T-helper 2 cell treated with Interferon-gamma antibody and Interleukin-4, amounts not matched to agents 5 μg/mL and 100 μg/mL, for 36 hours (primary cell): Measurements from ENCODE around the gene SLC19A1.

ENCODE experiments used
- DNase-seq: peaks from one replicate; pipeline ENCODE4 v3.0.0; 2021; ENCODE audit warnings: low spot score
- H3K27ac Mint-ChIP-seq: one replicate; pipeline ENCODE4 v1.8.0; 2021; ENCODE audit warnings: mild to moderate bottlenecking, mixed read lengths
- H3K27me3 Mint-ChIP-seq: one replicate; pipeline ENCODE4 v1.8.0; 2021; ENCODE audit warnings: low read depth, mixed read lengths
- H3K36me3 Mint-ChIP-seq: one replicate; pipeline ENCODE4 v1.8.0; 2021; ENCODE audit warnings: low read depth, mixed read lengths
- H3K4me1 Mint-ChIP-seq: one replicate; pipeline ENCODE4 v1.8.0; 2021; ENCODE audit warnings: low read depth, mixed read lengths
- H3K4me3 Mint-ChIP-seq: one replicate; pipeline ENCODE4 v1.8.0; 2022; ENCODE audit warnings: mild to moderate bottlenecking, moderate library complexity, mixed read lengths
- H3K9me3 Mint-ChIP-seq: one replicate; pipeline ENCODE4 v1.8.0; 2021; ENCODE audit warnings: mixed read lengths

The SLC19A1 gene

DNA sequence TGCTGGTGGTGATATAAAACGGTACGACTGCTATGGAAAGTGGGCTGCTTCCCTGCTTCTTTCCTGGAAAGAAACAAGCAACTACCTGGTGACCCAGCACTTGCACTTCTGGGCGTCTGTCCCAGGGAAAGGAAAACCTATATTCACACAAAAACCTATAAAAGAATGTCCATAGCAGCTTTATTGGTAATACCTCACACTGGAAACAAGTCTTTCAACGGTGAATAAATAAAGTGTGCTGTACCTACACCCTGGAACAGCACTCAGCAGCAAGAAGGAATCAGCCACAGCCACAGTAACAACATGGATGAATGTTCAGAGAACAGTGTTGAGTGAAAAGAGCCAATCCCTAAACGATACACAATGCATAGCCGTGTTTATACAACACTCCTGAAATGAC, 19.9 kb downstream of the SLC19A1 start:
- no peak for DNase-seq
- Mint-ChIP-seq H3K27me3 (no peaks in the 10 kb centered on the region), H3K9me3 (peaks cover 51% of the 10 kb centered on the region), H3K36me3 (peaks cover 73% of the 10 kb centered on the region), H3K27ac (no peak overlapping the region), H3K4me1 (peaks cover 13% of the 10 kb centered on the region), H3K4me3 (no peak overlapping the region)

DNA sequence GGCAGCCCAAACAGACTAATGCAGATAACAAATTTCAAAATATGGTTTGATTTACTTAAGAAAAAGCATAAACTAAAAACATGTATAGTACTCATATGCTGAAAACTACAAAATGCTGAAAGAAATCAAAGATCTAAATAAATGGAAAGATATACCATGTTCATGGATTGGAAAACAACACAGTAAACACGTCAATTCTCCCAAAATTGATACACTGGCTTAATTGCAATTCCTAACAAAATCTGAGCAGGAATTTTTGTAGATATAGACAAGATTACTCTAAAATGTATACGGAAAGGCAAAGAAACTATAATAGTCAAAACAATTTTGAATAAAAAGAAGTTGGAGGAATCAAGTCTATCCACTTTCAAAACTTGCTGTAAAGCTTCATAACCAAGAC, 21.0 kb downstream of the SLC19A1 start:
- peaks cover 68% of the 10 kb centered on the region for H3K36me3 Mint-ChIP-seq
- H3K4me1 Mint-ChIP-seq: peaks cover 15% of the 10 kb centered on the region

DNA sequence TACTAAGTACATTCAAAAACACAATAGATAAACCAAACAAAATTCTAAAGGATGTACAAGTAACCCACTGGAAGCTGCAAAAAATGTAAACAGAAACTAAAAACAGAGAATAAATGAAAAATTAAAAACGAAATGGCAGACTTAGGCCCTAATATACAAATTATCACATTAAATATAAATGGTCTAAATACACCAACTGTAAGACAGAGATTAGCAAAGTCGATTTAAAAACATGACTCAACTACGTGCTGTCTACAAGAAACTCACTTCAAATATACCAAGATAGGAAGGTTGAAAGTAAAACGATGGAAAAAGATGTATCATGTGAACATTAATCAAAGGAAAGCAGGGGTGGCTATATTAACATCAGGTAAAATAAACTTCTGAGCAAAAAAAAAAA, 23.1 kb downstream of the SLC19A1 start:
- Mint-ChIP-seq H3K36me3 (peaks cover 65% of the 10 kb centered on the region), H3K27ac (no peak overlapping the region)

More for the DNA sequence above, 21.0 kb downstream of the SLC19A1 start:
- Mint-ChIP-seq H3K27ac (no peak overlapping the region), H3K4me3 (no peak overlapping the region), H3K9me3 (peaks cover 51% of the 10 kb centered on the region), H3K27me3 (no peaks in the 10 kb centered on the region)
- no peak for DNase-seq

DNA sequence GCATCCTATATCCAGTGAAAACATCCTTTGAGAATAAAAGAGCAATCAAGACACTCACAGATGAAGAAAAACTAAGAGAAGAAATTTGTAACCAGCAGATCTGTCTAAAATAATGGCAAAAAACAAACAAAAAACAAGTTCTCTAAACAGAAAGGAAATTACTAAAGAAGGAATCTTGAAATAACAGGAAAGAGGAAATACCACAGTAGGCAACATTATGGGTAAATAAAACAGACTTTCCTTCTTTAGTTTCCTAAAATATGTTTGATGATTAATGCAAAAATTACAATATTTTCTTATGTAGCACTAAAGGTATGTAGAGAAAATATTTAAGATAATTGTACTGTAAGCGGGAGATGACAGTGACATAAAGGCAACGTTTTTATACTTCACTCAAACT, 23.5 kb downstream of the SLC19A1 start:
- DNase-seq: no peak
- peaks cover 51% of the 10 kb centered on the region for H3K9me3 Mint-ChIP-seq
- peaks cover 15% of the 10 kb centered on the region for H3K4me1 Mint-ChIP-seq
- H3K27me3 Mint-ChIP-seq: no peaks in the 10 kb centered on the region
- peak overlapping the region; percentile 24 for H3K27ac Mint-ChIP-seq
- peaks cover 67% of the 10 kb centered on the region for H3K36me3 Mint-ChIP-seq
- H3K4me3 Mint-ChIP-seq: no peak overlapping the region

More for the DNA sequence above, 23.1 kb downstream of the SLC19A1 start:
- peaks cover 51% of the 10 kb centered on the region for H3K9me3 Mint-ChIP-seq
- no peak for DNase-seq
- peaks cover 15% of the 10 kb centered on the region for H3K4me1 Mint-ChIP-seq
- no peak overlapping the region for H3K4me3 Mint-ChIP-seq
- H3K27me3 Mint-ChIP-seq: no peaks in the 10 kb centered on the region

DNA sequence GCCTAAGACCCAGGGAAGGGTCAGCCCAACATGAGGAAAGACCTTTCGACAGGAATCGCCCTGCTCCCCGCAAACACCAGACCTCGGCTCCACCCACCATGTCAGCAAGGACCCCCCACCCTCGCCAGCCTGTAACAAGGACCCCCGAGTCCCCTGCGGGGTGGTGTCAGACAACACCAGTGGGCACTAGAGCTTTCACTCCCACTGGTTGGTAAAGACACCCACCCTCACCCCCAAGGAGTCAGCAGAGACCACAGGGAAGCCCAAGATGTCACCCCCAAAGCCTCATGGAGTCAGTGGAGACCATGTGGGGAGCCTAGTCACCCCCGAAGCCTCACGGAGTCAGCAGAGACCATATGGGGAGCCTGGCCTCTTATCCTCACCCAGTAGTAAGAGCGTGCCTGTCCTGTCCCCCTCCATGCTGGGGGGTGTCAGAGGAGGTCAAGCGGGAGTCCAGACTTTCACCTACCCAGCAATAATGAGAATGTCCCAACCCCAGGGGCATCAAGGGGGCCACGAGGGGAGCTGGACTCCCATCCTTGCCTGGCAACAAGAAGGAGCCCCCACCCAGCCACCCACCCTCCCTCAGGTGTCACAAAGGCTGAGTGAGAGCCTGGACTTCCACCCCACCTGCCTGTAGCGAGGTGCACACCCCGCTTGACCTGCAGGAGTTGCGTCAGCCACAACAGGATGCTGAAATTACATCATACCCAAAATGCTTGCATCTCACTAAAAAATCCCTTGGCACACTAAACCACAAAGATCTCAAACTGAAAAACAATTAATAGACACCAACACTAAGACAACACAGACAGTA, 24.8 kb downstream of the SLC19A1 start:
- Mint-ChIP-seq H3K27me3 (no peaks in the 10 kb centered on the region), H3K4me1 (peaks cover 15% of the 10 kb centered on the region), H3K36me3 (peaks cover 57% of the 10 kb centered on the region), H3K9me3 (peaks cover 48% of the 10 kb centered on the region), H3K4me3 (peak overlapping the region; percentile 51), H3K27ac (peak overlapping the region; percentile 72)
- DNase-seq: no peak

DNA sequence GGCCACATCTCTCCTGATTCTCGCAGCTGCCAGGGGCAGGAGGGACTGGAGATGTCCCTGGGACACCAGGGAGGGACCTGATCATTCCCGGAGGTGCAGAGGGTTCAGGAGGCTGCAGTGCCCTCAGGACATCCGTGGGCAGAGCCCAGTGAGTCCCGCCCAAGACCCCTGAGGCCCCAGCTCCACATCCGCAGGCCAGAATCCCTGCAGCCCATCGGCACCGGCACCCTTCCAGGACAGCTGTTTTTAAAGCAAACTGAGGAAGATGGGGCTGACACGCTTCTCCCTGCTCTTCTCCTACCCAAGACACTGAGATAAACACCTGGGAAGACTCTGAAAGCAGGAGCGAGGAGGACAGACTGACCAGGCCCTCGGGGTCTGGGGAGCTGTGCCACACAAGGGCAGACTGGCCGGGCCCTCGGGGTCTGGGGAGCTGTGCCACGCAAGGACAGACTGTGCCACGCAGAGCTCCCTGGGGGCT, 25.5 kb downstream of the SLC19A1 start:
- Mint-ChIP-seq H3K9me3 (peaks cover 41% of the 10 kb centered on the region), H3K27me3 (no peaks in the 10 kb centered on the region), H3K4me3 (no peak overlapping the region), H3K36me3 (peaks cover 50% of the 10 kb centered on the region), H3K27ac (no peak overlapping the region), H3K4me1 (peaks cover 15% of the 10 kb centered on the region)
- no peak for DNase-seq

DNA sequence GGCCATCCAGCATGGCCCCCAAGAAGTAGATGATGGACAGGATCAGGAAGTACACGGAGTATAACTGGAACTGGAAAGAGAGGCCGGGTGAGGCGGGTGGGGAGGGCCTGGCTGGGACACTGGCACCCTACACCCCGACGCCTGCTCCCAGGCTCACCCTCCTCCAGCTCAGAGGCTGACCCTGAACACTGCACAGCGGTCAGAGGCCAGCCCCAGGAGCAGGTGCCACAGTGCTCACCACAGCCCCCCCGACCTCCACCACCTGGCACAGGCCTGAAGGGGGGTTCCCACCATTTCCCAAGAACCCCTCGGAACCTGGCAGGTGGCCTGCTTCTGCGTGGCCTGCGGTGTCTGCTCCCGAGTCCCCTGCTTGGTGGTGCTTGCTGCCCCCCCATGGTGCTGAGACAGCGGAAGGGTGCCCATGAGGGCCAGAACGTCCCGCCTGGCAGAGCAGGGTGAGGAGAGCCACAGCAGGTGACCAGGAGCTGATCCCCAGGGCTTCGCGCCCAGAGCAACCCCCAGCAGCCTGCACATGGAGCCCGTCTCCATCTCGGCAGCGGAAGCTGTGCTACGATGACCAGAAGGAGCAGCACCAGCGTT, 26.1 kb downstream of the SLC19A1 start:
- Mint-ChIP-seq H3K27me3 (no peaks in the 10 kb centered on the region), H3K27ac (no peak overlapping the region), H3K9me3 (peaks cover 35% of the 10 kb centered on the region), H3K4me3 (no peak overlapping the region), H3K4me1 (peaks cover 15% of the 10 kb centered on the region), H3K36me3 (peaks cover 45% of the 10 kb centered on the region)
- DNase-seq: no peak

DNA sequence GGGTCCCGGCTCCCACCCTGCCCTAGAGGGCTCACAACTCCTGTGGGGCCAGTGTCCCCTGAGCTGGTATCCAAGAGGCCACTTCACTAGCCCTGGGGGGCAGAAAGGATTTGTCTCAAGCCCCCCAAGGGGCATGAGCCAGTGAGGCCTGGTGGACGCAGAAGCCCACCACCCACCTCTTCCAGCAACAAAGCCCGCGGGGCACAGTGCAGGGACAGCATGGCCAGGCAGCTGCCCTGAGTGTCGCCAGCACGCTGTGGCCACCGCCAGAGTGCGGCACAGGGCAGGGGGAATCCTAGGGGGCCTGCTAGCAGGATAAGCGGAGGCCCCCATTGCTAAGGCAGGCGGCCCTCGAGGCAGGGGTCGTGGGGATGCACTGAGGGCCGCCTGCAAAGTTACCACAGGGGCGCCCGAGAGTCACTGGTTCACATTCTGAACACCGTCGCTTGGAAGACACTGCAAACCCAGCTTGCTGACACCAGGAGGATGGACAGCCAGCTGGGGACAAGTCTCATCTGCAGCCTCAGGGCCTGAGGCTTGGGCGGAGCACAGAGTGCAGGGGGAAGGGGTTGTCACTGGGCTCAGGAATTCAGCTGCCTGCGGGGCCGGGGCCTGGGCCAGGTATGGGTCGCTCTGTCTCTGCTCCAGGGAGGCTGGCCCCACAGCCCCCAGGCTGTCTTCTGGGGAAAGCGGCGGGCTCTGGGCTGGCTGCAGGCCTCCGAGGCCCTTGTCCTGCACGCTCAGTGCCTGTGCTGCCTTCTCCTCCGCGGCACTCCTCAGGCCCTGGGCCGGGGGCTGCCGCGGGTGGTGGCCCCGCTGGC, 26.8 kb downstream of the SLC19A1 start:
- Mint-ChIP-seq H3K4me1 (peaks cover 15% of the 10 kb centered on the region), H3K9me3 (peaks cover 28% of the 10 kb centered on the region), H3K36me3 (peaks cover 37% of the 10 kb centered on the region), H3K27ac (no peak overlapping the region), H3K4me3 (no peak overlapping the region), H3K27me3 (no peaks in the 10 kb centered on the region)
- no peak for DNase-seq

DNA sequence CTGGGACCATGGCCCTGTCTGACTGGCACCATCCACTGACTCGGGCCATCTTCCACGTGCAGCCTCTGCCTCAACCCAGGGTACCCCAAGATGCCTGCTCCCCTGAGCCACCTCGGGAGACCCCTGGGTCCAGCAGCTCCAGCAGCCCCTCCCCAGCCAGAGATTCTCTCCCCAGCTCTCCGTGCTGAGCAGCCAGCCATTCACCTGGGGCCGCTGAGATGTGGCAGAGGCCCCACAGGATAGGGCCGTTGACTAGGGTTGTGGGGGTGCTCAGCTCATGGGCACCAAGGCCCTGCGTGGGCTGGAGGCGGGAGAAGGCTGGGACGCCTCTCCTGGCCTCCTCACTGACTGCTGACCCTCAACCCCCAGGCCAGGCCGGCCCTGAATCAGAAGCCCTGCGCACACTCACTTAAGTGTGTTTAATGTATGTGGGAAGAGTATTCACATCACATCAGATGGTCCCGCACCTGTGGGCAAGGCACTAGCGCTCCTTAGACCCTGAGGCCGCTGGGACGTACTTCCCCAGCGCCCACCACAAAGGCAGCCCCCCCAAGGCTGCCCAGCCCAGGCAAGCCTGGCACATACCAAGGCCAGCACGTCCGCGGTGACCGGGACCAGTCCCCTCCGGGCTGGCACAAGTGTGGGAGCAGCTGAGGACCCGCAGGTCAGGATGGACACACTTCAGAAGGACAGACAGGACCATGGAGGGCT, 27.8 kb downstream of the SLC19A1 start:
- Mint-ChIP-seq H3K27ac (no peak overlapping the region), H3K27me3 (no peaks in the 10 kb centered on the region), H3K4me1 (peaks cover 15% of the 10 kb centered on the region), H3K9me3 (peaks cover 18% of the 10 kb centered on the region), H3K36me3 (peaks cover 27% of the 10 kb centered on the region), H3K4me3 (no peak overlapping the region)
- DNase-seq: no peak

DNA sequence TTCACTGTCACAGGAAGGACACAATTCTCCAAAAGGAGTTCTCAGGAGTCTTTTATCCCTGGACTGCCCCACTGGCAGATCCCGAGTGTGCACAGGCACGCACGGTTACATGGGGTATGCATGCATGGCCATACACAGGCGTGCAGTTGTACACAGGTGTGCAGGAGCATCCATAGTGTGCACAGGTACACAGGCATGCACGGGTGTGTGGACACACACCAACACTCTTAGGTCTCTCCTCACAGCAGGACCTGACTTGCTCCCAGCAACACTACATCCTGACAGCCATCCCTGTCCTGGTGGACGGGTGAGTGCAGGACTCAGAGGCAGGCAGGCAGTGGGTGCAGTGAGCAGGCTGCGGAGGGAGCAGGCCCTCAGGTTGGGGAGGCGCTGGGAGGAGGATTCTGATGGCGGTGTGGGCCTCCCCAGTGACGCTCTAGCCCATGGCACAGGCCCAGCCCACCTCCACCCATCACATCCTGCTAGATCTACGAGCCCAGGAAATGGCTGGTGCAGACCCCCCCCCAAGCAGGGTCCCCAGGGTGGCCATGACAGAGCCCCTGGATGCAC, 28.4 kb downstream of the SLC19A1 start:
- H3K4me1 Mint-ChIP-seq: peaks cover 14% of the 10 kb centered on the region
- H3K27ac Mint-ChIP-seq: no peak overlapping the region
- peaks cover 12% of the 10 kb centered on the region for H3K9me3 Mint-ChIP-seq
- no peak for DNase-seq
- H3K36me3 Mint-ChIP-seq: peaks cover 21% of the 10 kb centered on the region
- H3K4me3 Mint-ChIP-seq: no peak overlapping the region
- H3K27me3 Mint-ChIP-seq: no peaks in the 10 kb centered on the region

DNA sequence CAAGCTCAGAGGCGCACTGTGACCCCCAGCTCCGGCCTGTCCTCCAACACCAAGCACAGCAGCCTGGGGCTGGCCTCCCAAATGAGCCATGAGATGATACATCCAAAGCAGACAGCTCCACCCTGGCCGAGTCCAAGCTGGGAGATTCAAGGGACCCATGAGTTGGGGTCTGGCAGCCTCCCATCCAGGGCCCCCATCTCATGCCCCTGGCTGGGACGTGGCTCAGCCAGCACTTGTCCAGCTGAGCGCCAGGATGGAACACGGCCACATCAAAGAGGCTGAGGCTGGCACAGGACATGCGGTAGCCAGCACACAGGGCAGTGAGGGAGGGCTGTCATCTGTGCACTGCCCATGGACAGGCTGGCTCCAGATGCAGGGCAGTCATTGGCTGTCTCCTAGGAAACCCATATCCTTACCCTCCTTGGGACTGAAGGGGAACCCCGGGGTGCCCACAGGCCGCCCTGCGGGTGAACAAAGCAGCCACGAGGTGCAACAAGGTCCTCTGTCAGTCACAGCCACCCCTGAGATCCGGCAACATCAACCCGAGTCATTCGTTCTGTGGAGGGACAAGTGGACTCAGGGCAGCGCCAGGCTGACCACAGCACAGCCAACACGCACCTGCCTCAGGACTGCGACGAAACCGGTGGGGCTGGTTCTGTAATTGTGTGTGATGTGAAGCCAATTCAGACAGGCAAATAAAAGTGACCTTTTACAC, 29.1 kb downstream of the SLC19A1 start:
- Mint-ChIP-seq H3K9me3 (peaks cover 5% of the 10 kb centered on the region), H3K4me3 (no peak overlapping the region), H3K27me3 (no peaks in the 10 kb centered on the region), H3K27ac (no peak overlapping the region), H3K36me3 (peaks cover 14% of the 10 kb centered on the region), H3K4me1 (peaks cover 8% of the 10 kb centered on the region)
- no peak for DNase-seq

DNA sequence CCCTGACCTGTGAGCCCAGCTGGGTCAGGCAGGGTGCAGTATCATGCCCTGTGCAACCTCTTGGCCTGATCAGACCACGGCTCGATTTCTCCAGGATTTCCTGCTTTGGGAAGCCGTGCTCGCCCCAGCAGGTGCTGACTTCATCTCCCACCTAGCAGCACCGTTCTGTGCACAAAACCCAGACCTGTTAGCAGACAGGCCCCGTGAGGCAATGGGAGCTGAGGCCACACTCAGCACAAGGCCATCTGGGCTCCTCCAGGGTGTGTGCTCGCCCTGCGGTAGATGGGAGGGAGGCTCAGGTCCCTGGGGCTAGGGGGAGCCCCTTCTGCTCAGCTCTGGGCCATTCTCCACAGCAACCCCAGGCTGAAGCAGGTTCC, 29.6 kb downstream of the SLC19A1 start:
- Mint-ChIP-seq H3K36me3 (peaks cover 9% of the 10 kb centered on the region), H3K4me3 (no peak overlapping the region), H3K4me1 (peaks cover 3% of the 10 kb centered on the region), H3K27me3 (no peaks in the 10 kb centered on the region), H3K9me3 (no peaks in the 10 kb centered on the region), H3K27ac (no peak overlapping the region)
- DNase-seq: no peak
